H1 (cell line): ENCODE measurements around the gene DLG1. TPM values are rescaled to one million over a fixed set of nuclear protein-coding genes. Genes with fewer than 3 reads are reported as not detected.

Experiments used
- EP300 ChIP-seq, 2 experiments: IDR thresholded peaks; 1 replicate in 1 of 2; 2 replicates in 1 of 2; pipeline ENCODE4 v1.6.1; 2011 to 2012; ENCODE audit warnings: low read depth in 2 of 2, low read length in 2 of 2, mild to moderate bottlenecking in 2 of 2, borderline replicate concordance in 1 of 2, inconsistent platforms in 1 of 2, moderate library complexity in 1 of 2
- HDAC2 ChIP-seq, 2 experiments: fragments of 300-600 bp in 1 of 2; sonication (generic) in 1 of 2; IDR thresholded peaks; 2 replicates each; pipeline ENCODE4 v1.6.1; 2011 to 2012; ENCODE audit warnings: low read depth in 2 of 2, low read length in 2 of 2, mild to moderate bottlenecking in 2 of 2, moderate library complexity in 2 of 2, borderline replicate concordance in 1 of 2, inconsistent platforms in 1 of 2
- HDAC6 ChIP-seq: IDR thresholded peaks from one replicate; pipeline ENCODE4 v1.7.1; 2012; ENCODE audit warnings: low read depth, mild to moderate bottlenecking, inconsistent platforms, low read length, moderate library complexity
- PHF8 ChIP-seq: fragments of 200-600 bp; sonication (generic); conservative IDR thresholded peaks from 2 replicates; pipeline ENCODE4 v1.7.1; 2012; ENCODE audit warnings: low read depth, mild to moderate bottlenecking, inconsistent platforms, low read length, moderate library complexity
- POLR2A ChIP-seq, 2 experiments: IDR thresholded peaks; 1 replicate in 1 of 2; 2 replicates in 1 of 2; pipeline ENCODE4 v1.6.1; 2011; ENCODE audit warnings: low read depth in 2 of 2, low read length in 2 of 2, mild to moderate bottlenecking in 2 of 2; ENCODE audit errors: control extremely low read depth in 1 of 2
- SAP30 ChIP-seq: fragments of 300-600 bp; sonication (generic); IDR thresholded peaks from 2 replicates; pipeline ENCODE4 v1.7.1; 2012; ENCODE audit warnings: low read length, moderate library complexity, mild to moderate bottlenecking, inconsistent platforms; ENCODE audit not compliant: insufficient read depth, insufficient replicate concordance
- SP2 ChIP-seq: IDR thresholded peaks from 2 replicates; pipeline ENCODE4 v1.6.1; 2012; ENCODE audit warnings: mild to moderate bottlenecking, low read length, inconsistent platforms
- SRF ChIP-seq: IDR thresholded peaks from 2 replicates; pipeline ENCODE4 v1.6.1; 2011; ENCODE audit warnings: mild to moderate bottlenecking, low read depth, low read length, moderate library complexity
- SUZ12 ChIP-seq: fragments of 200-600 bp; sonication (generic); IDR thresholded peaks from 2 replicates; pipeline ENCODE4 v1.6.1; 2012; ENCODE audit warnings: mild to moderate bottlenecking, inconsistent platforms, low read length, moderate library complexity, mixed read lengths
- TAF7 ChIP-seq: optimal IDR thresholded peaks from 2 replicates; pipeline ENCODE3; 2011; ENCODE audit warnings: low read depth, mild to moderate bottlenecking, inconsistent platforms, low read length, moderate library complexity, borderline replicate concordance
- polyA plus RNA-seq, 7 experiments: library from polyadenylated mRNA; depleted of rRNA in 3 of 7; stranded (reverse) in 5 of 7; unstranded in 2 of 7; fragments of >200 nt in 5 of 7; fragments of 200-250 nt in 2 of 7; gene quantifications; 1 replicate in 5 of 7; 2 replicates in 1 of 7; 4 replicates in 1 of 7; pipeline versions ENCODE4 v1.2.1 to v1.2.3, GENCODE V29; 2011 to 2013; ENCODE audit warnings: missing spikeins in 2 of 7, mixed read lengths in 2 of 7
- total RNA-seq: library from RNA; stranded (reverse); fragmentation: NEBNext Ultra II Directional; extraction: Animal tissue kit (Norgen Biotek cat#: 25700); gene quantifications from 2 replicates; pipeline ENCODE4 v1.2.1, GENCODE V29; 2021
- TF ChIP-seq, protein P1 (sequence below): fragments of 300-600 bp; sonication (generic); IDR thresholded peaks from 2 replicates; pipeline ENCODE4 v1.7.1; 2012; ENCODE audit warnings: low read length, moderate library complexity, mild to moderate bottlenecking, inconsistent platforms; ENCODE audit not compliant: insufficient replicate concordance

The DLG1 gene
- total and polyA plus RNA-seq, 2 of the 8 experiments (the other 6 are each of a cell fraction or from before 2014, with no cell fraction given): 13.4 to 78.8 TPM

DNA sequence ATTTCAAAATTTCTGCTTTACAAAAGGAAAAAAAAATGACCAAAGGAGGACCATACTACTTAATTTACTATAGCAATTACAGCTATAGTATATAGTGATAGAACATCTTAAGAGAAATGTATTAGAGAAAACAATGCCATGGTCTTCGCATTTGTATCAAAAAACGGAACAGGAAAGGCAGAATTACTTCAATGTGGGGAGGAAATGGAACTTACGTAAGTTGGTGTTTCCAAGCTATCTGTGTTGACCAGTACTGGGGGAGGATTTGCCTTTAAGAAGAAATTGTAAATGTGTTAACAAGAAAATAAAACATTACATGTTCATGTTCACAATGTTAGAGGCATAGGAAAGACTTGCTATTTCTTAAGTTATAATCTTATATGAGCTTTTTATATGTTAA, 148.9 kb downstream of the DLG1 start (continued):
- TF ChIP-seq, protein P1, sequence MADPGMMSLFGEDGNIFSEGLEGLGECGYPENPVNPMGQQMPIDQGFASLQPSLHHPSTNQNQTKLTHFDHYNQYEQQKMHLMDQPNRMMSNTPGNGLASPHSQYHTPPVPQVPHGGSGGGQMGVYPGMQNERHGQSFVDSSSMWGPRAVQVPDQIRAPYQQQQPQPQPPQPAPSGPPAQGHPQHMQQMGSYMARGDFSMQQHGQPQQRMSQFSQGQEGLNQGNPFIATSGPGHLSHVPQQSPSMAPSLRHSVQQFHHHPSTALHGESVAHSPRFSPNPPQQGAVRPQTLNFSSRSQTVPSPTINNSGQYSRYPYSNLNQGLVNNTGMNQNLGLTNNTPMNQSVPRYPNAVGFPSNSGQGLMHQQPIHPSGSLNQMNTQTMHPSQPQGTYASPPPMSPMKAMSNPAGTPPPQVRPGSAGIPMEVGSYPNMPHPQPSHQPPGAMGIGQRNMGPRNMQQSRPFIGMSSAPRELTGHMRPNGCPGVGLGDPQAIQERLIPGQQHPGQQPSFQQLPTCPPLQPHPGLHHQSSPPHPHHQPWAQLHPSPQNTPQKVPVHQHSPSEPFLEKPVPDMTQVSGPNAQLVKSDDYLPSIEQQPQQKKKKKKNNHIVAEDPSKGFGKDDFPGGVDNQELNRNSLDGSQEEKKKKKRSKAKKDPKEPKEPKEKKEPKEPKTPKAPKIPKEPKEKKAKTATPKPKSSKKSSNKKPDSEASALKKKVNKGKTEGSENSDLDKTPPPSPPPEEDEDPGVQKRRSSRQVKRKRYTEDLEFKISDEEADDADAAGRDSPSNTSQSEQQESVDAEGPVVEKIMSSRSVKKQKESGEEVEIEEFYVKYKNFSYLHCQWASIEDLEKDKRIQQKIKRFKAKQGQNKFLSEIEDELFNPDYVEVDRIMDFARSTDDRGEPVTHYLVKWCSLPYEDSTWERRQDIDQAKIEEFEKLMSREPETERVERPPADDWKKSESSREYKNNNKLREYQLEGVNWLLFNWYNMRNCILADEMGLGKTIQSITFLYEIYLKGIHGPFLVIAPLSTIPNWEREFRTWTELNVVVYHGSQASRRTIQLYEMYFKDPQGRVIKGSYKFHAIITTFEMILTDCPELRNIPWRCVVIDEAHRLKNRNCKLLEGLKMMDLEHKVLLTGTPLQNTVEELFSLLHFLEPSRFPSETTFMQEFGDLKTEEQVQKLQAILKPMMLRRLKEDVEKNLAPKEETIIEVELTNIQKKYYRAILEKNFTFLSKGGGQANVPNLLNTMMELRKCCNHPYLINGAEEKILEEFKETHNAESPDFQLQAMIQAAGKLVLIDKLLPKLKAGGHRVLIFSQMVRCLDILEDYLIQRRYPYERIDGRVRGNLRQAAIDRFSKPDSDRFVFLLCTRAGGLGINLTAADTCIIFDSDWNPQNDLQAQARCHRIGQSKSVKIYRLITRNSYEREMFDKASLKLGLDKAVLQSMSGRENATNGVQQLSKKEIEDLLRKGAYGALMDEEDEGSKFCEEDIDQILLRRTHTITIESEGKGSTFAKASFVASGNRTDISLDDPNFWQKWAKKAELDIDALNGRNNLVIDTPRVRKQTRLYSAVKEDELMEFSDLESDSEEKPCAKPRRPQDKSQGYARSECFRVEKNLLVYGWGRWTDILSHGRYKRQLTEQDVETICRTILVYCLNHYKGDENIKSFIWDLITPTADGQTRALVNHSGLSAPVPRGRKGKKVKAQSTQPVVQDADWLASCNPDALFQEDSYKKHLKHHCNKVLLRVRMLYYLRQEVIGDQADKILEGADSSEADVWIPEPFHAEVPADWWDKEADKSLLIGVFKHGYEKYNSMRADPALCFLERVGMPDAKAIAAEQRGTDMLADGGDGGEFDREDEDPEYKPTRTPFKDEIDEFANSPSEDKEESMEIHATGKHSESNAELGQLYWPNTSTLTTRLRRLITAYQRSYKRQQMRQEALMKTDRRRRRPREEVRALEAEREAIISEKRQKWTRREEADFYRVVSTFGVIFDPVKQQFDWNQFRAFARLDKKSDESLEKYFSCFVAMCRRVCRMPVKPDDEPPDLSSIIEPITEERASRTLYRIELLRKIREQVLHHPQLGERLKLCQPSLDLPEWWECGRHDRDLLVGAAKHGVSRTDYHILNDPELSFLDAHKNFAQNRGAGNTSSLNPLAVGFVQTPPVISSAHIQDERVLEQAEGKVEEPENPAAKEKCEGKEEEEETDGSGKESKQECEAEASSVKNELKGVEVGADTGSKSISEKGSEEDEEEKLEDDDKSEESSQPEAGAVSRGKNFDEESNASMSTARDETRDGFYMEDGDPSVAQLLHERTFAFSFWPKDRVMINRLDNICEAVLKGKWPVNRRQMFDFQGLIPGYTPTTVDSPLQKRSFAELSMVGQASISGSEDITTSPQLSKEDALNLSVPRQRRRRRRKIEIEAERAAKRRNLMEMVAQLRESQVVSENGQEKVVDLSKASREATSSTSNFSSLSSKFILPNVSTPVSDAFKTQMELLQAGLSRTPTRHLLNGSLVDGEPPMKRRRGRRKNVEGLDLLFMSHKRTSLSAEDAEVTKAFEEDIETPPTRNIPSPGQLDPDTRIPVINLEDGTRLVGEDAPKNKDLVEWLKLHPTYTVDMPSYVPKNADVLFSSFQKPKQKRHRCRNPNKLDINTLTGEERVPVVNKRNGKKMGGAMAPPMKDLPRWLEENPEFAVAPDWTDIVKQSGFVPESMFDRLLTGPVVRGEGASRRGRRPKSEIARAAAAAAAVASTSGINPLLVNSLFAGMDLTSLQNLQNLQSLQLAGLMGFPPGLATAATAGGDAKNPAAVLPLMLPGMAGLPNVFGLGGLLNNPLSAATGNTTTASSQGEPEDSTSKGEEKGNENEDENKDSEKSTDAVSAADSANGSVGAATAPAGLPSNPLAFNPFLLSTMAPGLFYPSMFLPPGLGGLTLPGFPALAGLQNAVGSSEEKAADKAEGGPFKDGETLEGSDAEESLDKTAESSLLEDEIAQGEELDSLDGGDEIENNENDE: no peak
- TF ChIP-seq SAP30 (no peak), SP2 (no peak), PHF8 (no peak), POLR2A (IDR thresholded peaks at IDR 0.05; ENCODE audit: control extremely low read depth in 1 of 2, low read depth in 2 of 2, low read length in 2 of 2) (no peak), HDAC6 (no peak), EP300 (IDR thresholded peaks at IDR 0.05; ENCODE audit: borderline replicate concordance in 1 of 2, low read depth in 2 of 2, low read length in 2 of 2) (no peak), HDAC2 (IDR thresholded peaks at IDR 0.05; ENCODE audit: borderline replicate concordance in 1 of 2, low read depth in 2 of 2, low read length in 2 of 2) (no peak), SRF (no peak), SUZ12 (no peak), TAF7 (no peak)
